Astrocyte (in vitro differentiated cells and primary cell): ENCODE measurements around the gene EDEM3. TPM values are rescaled to one million over a fixed set of nuclear protein-coding genes. Genes with fewer than 3 reads are reported as not detected.

ENCODE experiments used
- DNase-seq: peaks from one replicate; pipeline ENCODE4 v3.0.0-alpha.2; 2010; ENCODE audit warnings: low read depth
- FAIRE-seq: peaks from 2 replicates; lab custom pipeline; 2011; peaks lifted over from hg19 to GRCh38; lab: Jason Lieb, UNC
- H2AFZ ChIP-seq: 2 replicates; pipeline ENCODE4 v1.6.0; 2012; ENCODE audit warnings: low read depth, low read length, inconsistent platforms
- H3K27ac ChIP-seq: 2 replicates; pipeline ENCODE4 v1.5.1; 2011; ENCODE audit warnings: low read depth, low read length, inconsistent platforms
- H3K27me3 ChIP-seq: 2 replicates; pipeline ENCODE4 v1.6.0; 2011; ENCODE audit warnings: low read length, inconsistent platforms; ENCODE audit not compliant: insufficient read depth
- H3K36me3 ChIP-seq: 2 replicates; pipeline ENCODE4 v1.5.1; 2011; ENCODE audit warnings: low read length, inconsistent platforms; ENCODE audit not compliant: insufficient read depth
- H3K4me1 ChIP-seq: 2 replicates; pipeline ENCODE4 v1.5.1; 2011; ENCODE audit warnings: low read length, inconsistent platforms; ENCODE audit not compliant: insufficient read depth
- H3K4me2 ChIP-seq: 2 replicates; pipeline ENCODE4 v1.6.0; 2012; ENCODE audit warnings: low read length, inconsistent platforms
- H3K4me3 ChIP-seq: 2 replicates; pipeline ENCODE4 v1.5.1; 2011; ENCODE audit warnings: low read depth, mild to moderate bottlenecking, low read length, inconsistent platforms; ENCODE audit not compliant: insufficient read depth
- H3K79me2 ChIP-seq: 2 replicates; pipeline ENCODE4 v1.6.0; 2012; ENCODE audit warnings: mild to moderate bottlenecking, low read length, inconsistent platforms; ENCODE audit not compliant: insufficient read depth
- H3K9ac ChIP-seq: 2 replicates; pipeline ENCODE4 v1.6.0; 2012; ENCODE audit warnings: mild to moderate bottlenecking, low read length, inconsistent platforms
- H3K9me3 ChIP-seq: 2 replicates; pipeline ENCODE4 v1.5.1; 2012; ENCODE audit warnings: low read depth, mild to moderate bottlenecking, low read length, inconsistent platforms; ENCODE audit not compliant: insufficient read depth
- H4K20me1 ChIP-seq: 2 replicates; pipeline ENCODE4 v1.6.0; 2012; ENCODE audit warnings: low read length, inconsistent platforms; ENCODE audit not compliant: insufficient read depth
- H3K27ac Mint-ChIP-seq: one replicate; pipeline ENCODE4 v1.8.0; 2021; ENCODE audit warnings: mild to moderate bottlenecking, mixed read lengths; ENCODE audit not compliant: unreplicated experiment
- H3K27me3 Mint-ChIP-seq: one replicate; pipeline ENCODE4 v1.8.0; 2021; ENCODE audit warnings: low read depth, mixed read lengths; ENCODE audit not compliant: unreplicated experiment
- H3K36me3 Mint-ChIP-seq: one replicate; pipeline ENCODE4 v1.8.0; 2021; ENCODE audit warnings: low read depth, mixed read lengths; ENCODE audit not compliant: unreplicated experiment
- H3K4me1 Mint-ChIP-seq: one replicate; pipeline ENCODE4 v1.8.0; 2021; ENCODE audit warnings: low read depth, mixed read lengths; ENCODE audit not compliant: unreplicated experiment
- H3K4me3 Mint-ChIP-seq: one replicate; pipeline ENCODE4 v1.8.0; 2021; ENCODE audit warnings: mild to moderate bottlenecking, moderate library complexity, mixed read lengths; ENCODE audit not compliant: unreplicated experiment
- H3K9me3 Mint-ChIP-seq: one replicate; pipeline ENCODE4 v1.8.0; 2021; ENCODE audit warnings: mild to moderate bottlenecking, mixed read lengths; ENCODE audit not compliant: unreplicated experiment
- EZH2 ChIP-seq: IDR thresholded peaks from 2 replicates; pipeline ENCODE4 v1.6.1; 2012; ENCODE audit warnings: mild to moderate bottlenecking, low read length, inconsistent platforms; ENCODE audit not compliant: insufficient read depth
- total RNA-seq: library from RNA; stranded (reverse); gene quantifications from 2 replicates; pipeline ENCODE4 v1.2.1, GENCODE V29; 2021
- TF ChIP-seq, protein P1 (sequence below): IDR thresholded peaks from 2 replicates; pipeline ENCODE4 v1.5.1; 2011; ENCODE audit warnings: low read depth, mild to moderate bottlenecking, inconsistent platforms, low read length, moderate library complexity; ENCODE audit not compliant: insufficient read depth

EDEM3 gene
- total RNA-seq, 1 donor from 2014 or later, result 36.7 TPM

- Mint-ChIP-seq H3K27ac (no peak overlapping the region), H3K4me3 (no peak overlapping the region), H3K27me3 (no peaks in the 10 kb centered on the region), H3K36me3 (no peaks in the 10 kb centered on the region), H3K9me3 (peaks cover 2% of the 10 kb centered on the region), H3K4me1 (no peaks in the 10 kb centered on the region)
- Histone ChIP-seq H3K27ac (no peak overlapping the region), H3K9ac (no peak overlapping the region), H3K27me3 (no peaks in the 10 kb centered on the region), H3K4me1 (no peaks in the 10 kb centered on the region), H3K79me2 (no peaks in the 10 kb centered on the region), H3K4me3 (no peak overlapping the region), H4K20me1 (no peaks in the 10 kb centered on the region), H3K4me2 (no peak overlapping the region), H2AFZ (no peak overlapping the region), H3K36me3 (no peaks in the 10 kb centered on the region), H3K9me3 (no peaks in the 10 kb centered on the region)
- no peak for DNase-seq
- FAIRE-seq, result no peak
- TF ChIP-seq, protein P1, sequence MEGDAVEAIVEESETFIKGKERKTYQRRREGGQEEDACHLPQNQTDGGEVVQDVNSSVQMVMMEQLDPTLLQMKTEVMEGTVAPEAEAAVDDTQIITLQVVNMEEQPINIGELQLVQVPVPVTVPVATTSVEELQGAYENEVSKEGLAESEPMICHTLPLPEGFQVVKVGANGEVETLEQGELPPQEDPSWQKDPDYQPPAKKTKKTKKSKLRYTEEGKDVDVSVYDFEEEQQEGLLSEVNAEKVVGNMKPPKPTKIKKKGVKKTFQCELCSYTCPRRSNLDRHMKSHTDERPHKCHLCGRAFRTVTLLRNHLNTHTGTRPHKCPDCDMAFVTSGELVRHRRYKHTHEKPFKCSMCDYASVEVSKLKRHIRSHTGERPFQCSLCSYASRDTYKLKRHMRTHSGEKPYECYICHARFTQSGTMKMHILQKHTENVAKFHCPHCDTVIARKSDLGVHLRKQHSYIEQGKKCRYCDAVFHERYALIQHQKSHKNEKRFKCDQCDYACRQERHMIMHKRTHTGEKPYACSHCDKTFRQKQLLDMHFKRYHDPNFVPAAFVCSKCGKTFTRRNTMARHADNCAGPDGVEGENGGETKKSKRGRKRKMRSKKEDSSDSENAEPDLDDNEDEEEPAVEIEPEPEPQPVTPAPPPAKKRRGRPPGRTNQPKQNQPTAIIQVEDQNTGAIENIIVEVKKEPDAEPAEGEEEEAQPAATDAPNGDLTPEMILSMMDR, result no peak
- no peak for TF ChIP-seq EZH2
Observed at GRCh38 chr1:184655185-184655584, 99.5 kb downstream of the EDEM3 start.

- H3K36me3 Mint-ChIP-seq, result peaks cover 6% of the 10 kb centered on the region
- H3K36me3 ChIP-seq, result no peaks in the 10 kb centered on the region
- no peak overlapping the region for H3K4me3 Mint-ChIP-seq
- no peaks in the 10 kb centered on the region for H3K27me3 ChIP-seq
- H4K20me1 ChIP-seq, result no peaks in the 10 kb centered on the region
- FAIRE-seq (no peak), DNase-seq (no peak)
- no peak overlapping the region for H3K4me3 ChIP-seq
- no peak overlapping the region for H3K9ac ChIP-seq
- no peaks in the 10 kb centered on the region for H3K4me1 ChIP-seq
- no peaks in the 10 kb centered on the region for H3K9me3 ChIP-seq
- H3K4me1 Mint-ChIP-seq, result peaks cover 7% of the 10 kb centered on the region
- peaks cover 2% of the 10 kb centered on the region for H3K9me3 Mint-ChIP-seq
- peaks cover 2% of the 10 kb centered on the region for H3K27me3 Mint-ChIP-seq
- no peak overlapping the region for H3K27ac ChIP-seq
- H3K4me2 ChIP-seq, result no peak overlapping the region
- H3K79me2 ChIP-seq, result no peaks in the 10 kb centered on the region
- no peak for TF ChIP-seq EZH2
- TF ChIP-seq, protein P1, result no peak
- no peak overlapping the region for H3K27ac Mint-ChIP-seq
- H2AFZ ChIP-seq, result no peak overlapping the region
Observed at GRCh38 chr1:184650177-184650866, 104.3 kb downstream of the EDEM3 start.

GRCh38 chr1:184649451-184649888, 105.2 kb downstream of the EDEM3 start:
- H3K9ac ChIP-seq, result no peak overlapping the region
- Mint-ChIP-seq H3K27ac (no peak overlapping the region), H3K27me3 (peaks cover 2% of the 10 kb centered on the region), H3K4me3 (no peak overlapping the region), H3K9me3 (peaks cover 2% of the 10 kb centered on the region), H3K36me3 (peaks cover 6% of the 10 kb centered on the region), H3K4me1 (peaks cover 7% of the 10 kb centered on the region)
- H3K4me3 ChIP-seq, result no peak overlapping the region
- H3K36me3 ChIP-seq, result no peaks in the 10 kb centered on the region
- no peak overlapping the region for H3K27ac ChIP-seq
- peak; percentile 52 for FAIRE-seq
- H3K4me2 ChIP-seq, result peak overlapping the region; percentile 25
- no peaks in the 10 kb centered on the region for H3K4me1 ChIP-seq
- H2AFZ ChIP-seq, result no peak overlapping the region
- no peaks in the 10 kb centered on the region for H3K27me3 ChIP-seq
- no peak for TF ChIP-seq EZH2
- TF ChIP-seq, protein P1, result no peak
- no peaks in the 10 kb centered on the region for H4K20me1 ChIP-seq
- DNase-seq, result peak; percentile 32
- no peaks in the 10 kb centered on the region for H3K79me2 ChIP-seq
- H3K9me3 ChIP-seq, result no peaks in the 10 kb centered on the region
